ENCODE data around the gene PAK6. TPM values are rescaled to one million over a fixed set of nuclear protein-coding genes. Genes with fewer than 3 reads are reported as not detected.

The PAK6 gene
- total RNA-seq, 1 experiment from 2014 or later = 30.4 TPM

GRCh38 chr15:40266828-40267304 is 28.0 kb downstream of the PAK6 start:
- ATAC-seq (peak; percentile 98), DNase-seq (peak; percentile 98)
- Histone ChIP-seq H3K9ac (ENCODE audit: low read length) (peak overlapping the region; percentile 45), H3K9me3 (ENCODE audit: low read length) (no peaks in the 10 kb centered on the region), H3K27ac (ENCODE audit: low read length) (peak overlapping the region; percentile 80), H3K4me1 (ENCODE audit: insufficient read depth, low read length) (peaks cover 21% of the 10 kb centered on the region), H4K20me1 (ENCODE audit: low read length) (no peaks in the 10 kb centered on the region), H3F3A (ENCODE audit: low read length, unreplicated experiment) (no peaks in the 10 kb centered on the region), H3K9me2 (replicated peaks; ENCODE audit: low read length) (no peaks in the 10 kb centered on the region), H3K79me2 (ENCODE audit: low read length) (no peaks in the 10 kb centered on the region), H3K36me3 (ENCODE audit: low read depth, low read length) (peaks cover 3% of the 10 kb centered on the region; the same call in 1 of the 2 replicates), H2AFZ (ENCODE audit: low read length) (peak overlapping the region; percentile 14; the same call in 1 of the 2 replicates), H3K4me3 (ENCODE audit: low read length) (peak overlapping the region; percentile 10; the same call in 1 of the 2 replicates), H3K4me2 (ENCODE audit: low read length) (peak overlapping the region; percentile 70), H3K27me3 (ENCODE audit: low read length) (no peaks in the 10 kb centered on the region)
- ChIA-PET POLR2A (ENCODE audit: unreplicated experiment) (interaction anchor here (0.6 kb wide), 1 partner anchor 12 kb away, joined by 3 read pairs; no protein-coding TSS in a partner anchor), CTCF (interaction anchor here (0.6 to 1.6 kb wide), 4 partner anchors 12 to 50 kb away, joined by 3 to 14 read pairs (median 9); partner anchors contain the start of gene PAK6)
- TF ChIP-seq CTCF (conservative IDR thresholded peaks at IDR 0.05; ENCODE audit: low read depth, low read length) (no peak), EZH2phosphoT487 (IDR thresholded peaks at IDR 0.05; ENCODE audit: borderline replicate concordance, low read length) (no peak), EZH2 (IDR thresholded peaks at IDR 0.05; ENCODE audit: low read length, unreplicated experiment) (no peak)
- intact Hi-C loops (cut with micrococcal nuclease) = loop anchor here (2.0 kb wide), 2 partner anchors 14 to 50 kb away; no protein-coding TSS in a partner anchor
- no TSS peak for BruUV-seq (replicated peaks)

- CTCF ChIA-PET = interaction anchor here (1.6 kb wide), 1 partner anchor 28 kb away, joined by 10 read pairs; the partner anchor contains the start of gene PAK6
Observed at GRCh38 chr15:40267670-40268069, 28.8 kb downstream of the PAK6 start.

More at GRCh38 chr15:40267670-40268069, 28.8 kb downstream of the PAK6 start:
- Histone ChIP-seq H3K9me2 (replicated peaks; ENCODE audit: low read length) (no peaks in the 10 kb centered on the region), H2AFZ (ENCODE audit: low read length) (no peak overlapping the region), H3K27ac (ENCODE audit: low read length) (peak overlapping the region; percentile 77), H3K4me3 (ENCODE audit: low read length) (no peak overlapping the region), H3K4me1 (ENCODE audit: insufficient read depth, low read length) (peaks cover 21% of the 10 kb centered on the region), H4K20me1 (ENCODE audit: low read length) (no peaks in the 10 kb centered on the region), H3K9me3 (ENCODE audit: low read length) (no peaks in the 10 kb centered on the region), H3F3A (ENCODE audit: low read length, unreplicated experiment) (no peaks in the 10 kb centered on the region), H3K4me2 (ENCODE audit: low read length) (peak overlapping the region; percentile 70; the same call in 1 of the 2 replicates), H3K79me2 (ENCODE audit: low read length) (no peaks in the 10 kb centered on the region), H3K36me3 (ENCODE audit: low read depth, low read length) (peaks cover 3% of the 10 kb centered on the region; the same call in 1 of the 2 replicates), H3K27me3 (ENCODE audit: low read length) (no peaks in the 10 kb centered on the region), H3K9ac (ENCODE audit: low read length) (peak overlapping the region; percentile 45; the same call in 1 of the 2 replicates)
- DNase-seq = no peak
- TF ChIP-seq EZH2 (IDR thresholded peaks at IDR 0.05; ENCODE audit: low read length, unreplicated experiment) = no peak
- no peak for TF ChIP-seq EZH2phosphoT487 (IDR thresholded peaks at IDR 0.05; ENCODE audit: borderline replicate concordance, low read length)
- TF ChIP-seq CTCF (conservative IDR thresholded peaks at IDR 0.05; ENCODE audit: low read depth, low read length) = no peak
- no TSS peak for BruUV-seq (replicated peaks)
- intact Hi-C loops (cut with micrococcal nuclease) = loop anchor here (2.0 kb wide), 2 partner anchors 15 to 51 kb away; no protein-coding TSS in a partner anchor
- no peak for ATAC-seq
- POLR2A ChIA-PET (ENCODE audit: unreplicated experiment) = no interaction called here
